ENCODE results near the gene MCM10. TPM values are rescaled to one million over a fixed set of nuclear protein-coding genes. Genes with fewer than 3 reads are reported as not detected.

Gene MCM10
- total RNA-seq, 3 donors from 2014 or later = 1.6 to 8.6 (median 2.2) TPM

GRCh38 chr10:13247784-13248183, 86.4 kb downstream of the MCM10 start:
- no peak for DNase-seq
- H3K9me3 ChIP-seq = no peaks in the 10 kb centered on the region
- H3K4me3 ChIP-seq = no peak overlapping the region
- intact Hi-C loops (cut with DNase I, micrococcal nuclease) = no loop called here
- no peak for TF ChIP-seq CTCF (IDR thresholded peaks at IDR 0.05)
- no peaks in the 10 kb centered on the region for H3K4me1 ChIP-seq (ENCODE audit: low read depth)
- ATAC-seq = no peak
- no peaks in the 10 kb centered on the region for H3K36me3 ChIP-seq (ENCODE audit: low read depth)

DNA sequence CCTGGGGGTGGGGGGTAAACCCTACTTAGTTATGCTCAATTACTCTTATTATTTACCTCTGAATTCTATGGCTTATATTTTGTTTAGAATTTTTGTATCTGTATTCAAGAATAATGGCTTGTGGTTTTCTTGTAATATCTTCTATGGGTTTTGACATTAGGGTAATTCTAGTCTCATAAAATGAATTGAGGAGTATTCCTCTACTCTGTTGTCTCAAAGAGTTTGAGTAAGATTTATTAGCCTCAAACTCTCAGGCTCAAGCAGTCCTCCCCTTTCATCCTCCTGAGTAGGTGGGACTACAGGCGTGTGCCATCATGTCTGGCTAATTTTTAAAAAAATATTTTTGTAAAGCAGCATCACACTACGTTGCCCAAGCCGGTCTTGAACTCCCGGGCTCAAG, 92.4 kb downstream of the MCM10 start:
- intact Hi-C loops (cut with DNase I, micrococcal nuclease) = no loop called here

GRCh38 chr10:13256627-13257026, 95.3 kb downstream of the MCM10 start:
- Histone ChIP-seq H3K9me3 (no peaks in the 10 kb centered on the region), H3K36me3 (ENCODE audit: low read depth) (no peaks in the 10 kb centered on the region)
- intact Hi-C loops (cut with DNase I, micrococcal nuclease) = no loop called here

More for the DNA sequence above, 92.4 kb downstream of the MCM10 start:
- no peak overlapping the region for H3K4me3 ChIP-seq
- H3K4me1 ChIP-seq (ENCODE audit: low read depth) = no peaks in the 10 kb centered on the region
- DNase-seq = no peak
- no peak for TF ChIP-seq CTCF (IDR thresholded peaks at IDR 0.05)
- no peaks in the 10 kb centered on the region for H3K9me3 ChIP-seq
- H3K36me3 ChIP-seq (ENCODE audit: low read depth) = no peaks in the 10 kb centered on the region
- no peak for ATAC-seq

GRCh38 chr10:13257621-13258140, 96.3 kb downstream of the MCM10 start:
- intact Hi-C loops (cut with DNase I, micrococcal nuclease) = no loop called here
- Histone ChIP-seq H3K4me3 (no peak overlapping the region), H3K4me1 (ENCODE audit: low read depth) (no peaks in the 10 kb centered on the region), H3K9me3 (no peaks in the 10 kb centered on the region), H3K36me3 (ENCODE audit: low read depth) (no peaks in the 10 kb centered on the region)
- ATAC-seq = no peak
- no peak for DNase-seq
- TF ChIP-seq CTCF (IDR thresholded peaks at IDR 0.05) = no peak

More at GRCh38 chr10:13256627-13257026, 95.3 kb downstream of the MCM10 start:
- no peaks in the 10 kb centered on the region for H3K4me1 ChIP-seq (ENCODE audit: low read depth)
- no peak for DNase-seq
- H3K4me3 ChIP-seq = no peak overlapping the region
- no peak for ATAC-seq
- TF ChIP-seq CTCF (IDR thresholded peaks at IDR 0.05) = no peak

Other genes with a start within 250 kb of the MCM10 start
- gene CCDC3, start 159.8 kb upstream of the MCM10 start, total RNA-seq = 1 to 10 TPM in 2 of 3 donors, under 1 TPM in 1; 0.84 to 3.3 (median 2.3) TPM
- 100 to 1,000 TPM in 2 of 3 donors, 10 to 100 TPM in 1; 92.1 to 148 (median 101) TPM for gene OPTN, start 61.4 kb upstream of the MCM10 start, total RNA-seq
- not detected for gene UCMA, start 72.8 kb downstream of the MCM10 start, total RNA-seq
- 10 to 100 TPM; 33.8 to 64.2 (median 53.6) TPM for gene PHYH, start 138.5 kb downstream of the MCM10 start, total RNA-seq
- gene SEPHS1, start 186.7 kb downstream of the MCM10 start, total RNA-seq = 10 to 100 TPM; 32.3 to 40.3 (median 36.6) TPM

Measured in mucosa of descending colon (tissue), 3 donors.